Skeletal muscle satellite cell (primary cell): ENCODE results near the gene GAK.

Experiments
- H3K27me3 ChIP-seq: 2 replicates; pipeline ENCODE4 v1.7.0; 2013; ENCODE audit warnings: low read length; ENCODE audit not compliant: control insufficient read depth, insufficient read depth
- H3K36me3 ChIP-seq: 2 replicates; pipeline ENCODE4 v1.7.0; 2013; ENCODE audit warnings: mild to moderate bottlenecking, control low read depth, low read length; ENCODE audit not compliant: insufficient read depth
- H3K4me1 ChIP-seq: 2 replicates; pipeline ENCODE4 v1.7.0; 2013; ENCODE audit warnings: low read length; ENCODE audit not compliant: control insufficient read depth, insufficient read depth
- H3K4me2 ChIP-seq: 2 replicates; pipeline ENCODE4 v1.7.0; 2013; ENCODE audit warnings: mild to moderate bottlenecking, low read length
- H3K4me3 ChIP-seq: 2 replicates; pipeline ENCODE4 v1.7.0; 2013; ENCODE audit warnings: low read length
- H3K9ac ChIP-seq: 2 replicates; pipeline ENCODE4 v1.7.0; 2013; ENCODE audit warnings: mild to moderate bottlenecking, low read depth, low read length, moderate library complexity
- H3K9me3 ChIP-seq: replicated peaks from 2 replicates; pipeline ENCODE4 v1.7.0; 2013; ENCODE audit warnings: mild to moderate bottlenecking, control low read depth, low read length

GAK gene

DNA sequence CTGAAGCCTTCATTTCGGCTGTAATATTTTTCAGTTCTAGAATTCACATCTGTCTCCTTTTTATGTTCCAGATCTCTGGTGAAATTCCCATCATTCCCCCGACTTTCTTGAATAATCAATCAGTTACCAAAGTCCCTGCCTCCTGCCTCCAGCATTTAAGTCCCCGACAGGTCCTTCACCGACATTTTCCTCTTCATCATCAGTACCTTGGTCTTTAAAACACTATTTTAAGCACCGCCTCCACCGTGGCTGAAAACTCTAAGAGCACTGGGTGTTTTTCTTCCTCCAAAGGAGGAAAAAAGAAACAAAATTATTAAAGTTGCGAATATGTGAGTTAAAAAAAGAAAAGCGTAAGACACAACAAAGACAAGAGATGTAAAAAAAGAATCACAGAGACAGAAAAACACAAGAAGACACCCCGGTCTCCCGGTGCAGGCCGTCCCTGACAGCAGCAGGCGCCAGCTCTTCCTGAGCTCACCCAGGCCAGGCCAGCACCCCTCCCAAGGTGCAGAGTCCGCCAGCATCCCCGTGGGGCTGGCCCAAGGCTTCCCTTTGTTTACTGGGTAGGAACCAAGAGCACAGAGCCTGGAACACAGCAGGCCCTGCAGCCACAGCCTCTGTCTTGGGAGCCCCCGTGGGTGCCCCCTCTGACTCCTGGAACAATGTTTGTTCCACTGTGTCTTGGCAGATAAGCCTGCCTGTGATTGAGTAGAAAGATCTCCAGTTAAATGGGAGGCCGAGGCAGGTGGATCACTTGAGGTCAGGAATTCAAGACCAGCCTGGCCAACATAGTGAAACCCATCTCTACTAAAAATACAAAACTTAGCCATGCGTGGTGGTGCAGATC lies 56.9 kb downstream of the GAK start:
- no peak overlapping the region for H3K9ac ChIP-seq
- no peak overlapping the region for H3K4me3 ChIP-seq
- H3K27me3 ChIP-seq, result no peaks in the 10 kb centered on the region
- H3K4me1 ChIP-seq, result no peaks in the 10 kb centered on the region
- H3K4me2 ChIP-seq, result no peak overlapping the region
- H3K9me3 ChIP-seq, result no peaks in the 10 kb centered on the region
- peaks cover 76% of the 10 kb centered on the region for H3K36me3 ChIP-seq

DNA sequence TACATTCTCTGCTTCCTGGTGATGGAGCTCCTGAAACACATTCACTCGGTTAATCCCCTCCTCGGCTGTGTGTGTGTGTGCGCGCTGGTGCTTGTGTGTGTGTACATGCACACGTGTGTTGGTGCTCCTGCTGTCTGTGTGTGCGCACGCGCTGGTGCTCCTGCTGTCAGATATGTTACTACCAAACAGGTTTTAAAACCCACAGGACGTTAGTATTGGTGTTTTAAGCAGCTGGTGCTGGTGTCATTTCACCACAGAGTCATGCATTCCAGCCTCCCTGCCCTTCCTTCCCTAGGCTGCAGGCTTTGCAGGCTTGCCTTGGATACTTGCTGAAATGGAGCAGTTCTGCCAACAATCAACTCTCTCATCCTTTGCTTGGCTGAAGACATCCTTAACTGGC lies 58.1 kb downstream of the GAK start:
- no peak overlapping the region for H3K9ac ChIP-seq
- H3K9me3 ChIP-seq, result no peaks in the 10 kb centered on the region
- no peaks in the 10 kb centered on the region for H3K27me3 ChIP-seq
- H3K4me1 ChIP-seq, result no peaks in the 10 kb centered on the region
- no peak overlapping the region for H3K4me2 ChIP-seq
- H3K36me3 ChIP-seq, result peaks cover 73% of the 10 kb centered on the region
- no peak overlapping the region for H3K4me3 ChIP-seq

DNA sequence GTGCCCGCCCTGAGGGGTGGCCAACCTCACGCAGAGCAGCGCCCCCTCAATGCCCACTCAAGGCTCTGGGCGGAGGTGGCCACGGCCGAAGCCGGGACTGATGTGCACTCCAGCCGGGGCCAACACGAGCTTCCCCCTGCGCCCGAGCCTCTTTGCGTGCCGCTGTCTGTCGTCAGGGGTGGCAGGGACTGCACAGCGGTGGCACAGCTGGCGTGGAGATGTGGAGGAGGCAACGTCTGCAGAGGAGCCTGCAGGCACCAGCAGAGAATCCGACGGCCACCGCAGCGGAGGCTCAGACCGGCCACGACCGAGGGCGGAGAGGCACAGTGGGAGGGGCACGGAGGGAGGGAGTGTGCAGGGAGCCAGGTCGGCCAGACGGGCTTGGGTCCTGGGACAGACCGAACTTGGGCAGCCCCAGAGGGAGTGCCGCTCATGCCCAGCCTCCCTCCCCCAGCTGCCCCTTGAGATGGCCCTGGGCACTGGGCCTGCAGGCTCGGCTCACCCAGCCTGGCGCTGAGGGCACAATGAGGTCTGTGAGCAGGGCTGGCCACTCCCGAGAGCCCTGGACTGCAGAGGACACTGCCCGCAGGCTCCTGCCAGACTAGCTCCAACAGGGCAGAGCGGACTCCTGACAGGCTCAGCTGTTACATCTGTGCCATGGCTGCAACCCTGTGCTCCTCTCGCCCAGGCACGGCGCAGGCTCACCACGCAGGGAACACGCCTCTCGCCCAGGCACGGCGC lies 59.7 kb downstream of the GAK start:
- H3K9ac ChIP-seq, result no peak overlapping the region
- no peaks in the 10 kb centered on the region for H3K27me3 ChIP-seq
- H3K4me2 ChIP-seq, result no peak overlapping the region
- H3K4me1 ChIP-seq, result no peaks in the 10 kb centered on the region
- no peaks in the 10 kb centered on the region for H3K9me3 ChIP-seq
- H3K4me3 ChIP-seq, result no peak overlapping the region
- H3K36me3 ChIP-seq, result peaks cover 70% of the 10 kb centered on the region

DNA sequence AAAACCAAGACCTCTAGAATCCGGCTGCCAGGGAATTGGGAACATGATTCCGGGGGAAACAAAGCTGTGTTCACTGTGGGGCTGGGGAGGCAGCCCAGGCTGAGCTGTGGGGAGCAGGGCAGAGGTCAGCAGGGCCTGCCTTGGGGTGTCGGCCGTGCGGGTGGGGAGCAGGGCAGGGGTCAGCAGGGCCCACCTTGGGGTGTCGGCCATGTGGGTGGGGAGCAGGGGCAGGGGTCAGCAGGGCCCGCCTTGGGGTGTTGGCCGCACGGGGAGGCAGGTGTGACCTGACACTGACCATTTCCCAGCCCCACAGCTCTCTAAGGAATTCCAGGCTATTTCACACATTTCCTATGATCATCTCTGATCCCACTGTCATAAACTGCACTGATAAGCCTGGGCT lies 60.6 kb downstream of the GAK start:
- H3K36me3 ChIP-seq, result peaks cover 66% of the 10 kb centered on the region
- no peaks in the 10 kb centered on the region for H3K9me3 ChIP-seq
- H3K9ac ChIP-seq, result no peak overlapping the region
- no peaks in the 10 kb centered on the region for H3K4me1 ChIP-seq
- no peak overlapping the region for H3K4me3 ChIP-seq
- no peak overlapping the region for H3K4me2 ChIP-seq
- no peaks in the 10 kb centered on the region for H3K27me3 ChIP-seq

DNA sequence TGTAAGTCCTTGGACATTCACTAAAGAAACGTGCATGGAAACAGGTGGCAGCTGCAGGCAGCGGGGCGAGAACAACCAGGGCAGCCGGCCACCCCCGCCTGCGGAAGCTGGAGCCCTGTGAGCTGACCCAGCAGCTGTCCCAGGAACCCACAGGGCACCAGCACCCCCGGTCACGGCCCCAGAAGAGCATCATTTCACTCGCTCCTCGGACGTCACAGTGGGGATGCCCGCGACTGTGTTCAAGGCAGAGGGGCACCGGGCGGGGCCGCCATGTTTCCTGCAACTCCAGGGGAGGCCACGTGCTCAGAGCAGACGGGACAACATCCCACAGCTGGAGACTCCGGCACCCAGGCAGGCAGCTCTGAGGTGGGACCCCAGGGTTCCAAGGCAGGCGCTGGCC lies 61.2 kb downstream of the GAK start:
- no peak overlapping the region for H3K4me2 ChIP-seq
- no peak overlapping the region for H3K4me3 ChIP-seq
- peaks cover 66% of the 10 kb centered on the region for H3K36me3 ChIP-seq
- no peaks in the 10 kb centered on the region for H3K9me3 ChIP-seq
- no peaks in the 10 kb centered on the region for H3K4me1 ChIP-seq
- H3K9ac ChIP-seq, result no peak overlapping the region
- no peaks in the 10 kb centered on the region for H3K27me3 ChIP-seq

DNA sequence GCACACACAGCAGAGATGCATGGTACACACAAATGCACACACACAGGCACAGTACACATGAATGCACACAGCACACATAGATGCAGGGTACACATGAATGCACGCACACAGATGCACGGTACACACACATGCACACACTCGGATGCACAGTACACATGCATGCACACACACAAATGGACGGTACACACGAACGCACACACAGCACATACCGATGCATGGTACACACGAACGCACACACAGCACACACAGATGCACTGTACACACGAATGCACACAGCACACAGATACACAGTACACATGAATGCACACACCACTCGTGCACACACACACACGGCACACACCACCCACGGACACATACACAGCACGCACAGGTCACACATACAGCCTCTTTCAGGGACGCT lies 62.3 kb downstream of the GAK start:
- H3K9ac ChIP-seq, result no peak overlapping the region
- H3K9me3 ChIP-seq, result no peaks in the 10 kb centered on the region
- H3K36me3 ChIP-seq, result peaks cover 67% of the 10 kb centered on the region
- no peaks in the 10 kb centered on the region for H3K27me3 ChIP-seq
- no peak overlapping the region for H3K4me3 ChIP-seq
- no peaks in the 10 kb centered on the region for H3K4me1 ChIP-seq
- no peak overlapping the region for H3K4me2 ChIP-seq

DNA sequence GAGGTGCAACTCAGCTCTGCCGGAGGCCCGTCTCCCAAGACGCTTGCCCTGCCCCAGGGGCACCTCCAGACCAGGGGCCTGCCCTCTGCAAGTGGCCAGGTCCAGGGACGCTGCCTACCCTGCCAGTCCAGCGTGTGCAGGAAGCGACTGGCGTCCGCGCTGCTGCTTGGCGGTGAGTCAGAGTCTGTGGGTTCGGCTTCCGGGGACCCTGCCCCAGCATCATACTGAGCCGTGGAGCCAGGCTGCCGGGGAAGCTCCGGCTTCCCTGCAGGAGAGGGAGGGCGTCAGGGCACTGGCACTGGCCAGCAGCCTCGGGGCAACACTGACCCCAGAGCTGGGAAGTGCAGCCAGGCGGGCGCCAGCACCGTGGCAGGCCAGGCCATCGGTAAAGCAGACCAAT lies 63.7 kb downstream of the GAK start:
- peaks cover 69% of the 10 kb centered on the region for H3K36me3 ChIP-seq
- no peaks in the 10 kb centered on the region for H3K27me3 ChIP-seq
- no peaks in the 10 kb centered on the region for H3K9me3 ChIP-seq
- no peak overlapping the region for H3K4me3 ChIP-seq
- H3K9ac ChIP-seq, result no peak overlapping the region
- H3K4me1 ChIP-seq, result no peaks in the 10 kb centered on the region
- H3K4me2 ChIP-seq, result no peak overlapping the region

DNA sequence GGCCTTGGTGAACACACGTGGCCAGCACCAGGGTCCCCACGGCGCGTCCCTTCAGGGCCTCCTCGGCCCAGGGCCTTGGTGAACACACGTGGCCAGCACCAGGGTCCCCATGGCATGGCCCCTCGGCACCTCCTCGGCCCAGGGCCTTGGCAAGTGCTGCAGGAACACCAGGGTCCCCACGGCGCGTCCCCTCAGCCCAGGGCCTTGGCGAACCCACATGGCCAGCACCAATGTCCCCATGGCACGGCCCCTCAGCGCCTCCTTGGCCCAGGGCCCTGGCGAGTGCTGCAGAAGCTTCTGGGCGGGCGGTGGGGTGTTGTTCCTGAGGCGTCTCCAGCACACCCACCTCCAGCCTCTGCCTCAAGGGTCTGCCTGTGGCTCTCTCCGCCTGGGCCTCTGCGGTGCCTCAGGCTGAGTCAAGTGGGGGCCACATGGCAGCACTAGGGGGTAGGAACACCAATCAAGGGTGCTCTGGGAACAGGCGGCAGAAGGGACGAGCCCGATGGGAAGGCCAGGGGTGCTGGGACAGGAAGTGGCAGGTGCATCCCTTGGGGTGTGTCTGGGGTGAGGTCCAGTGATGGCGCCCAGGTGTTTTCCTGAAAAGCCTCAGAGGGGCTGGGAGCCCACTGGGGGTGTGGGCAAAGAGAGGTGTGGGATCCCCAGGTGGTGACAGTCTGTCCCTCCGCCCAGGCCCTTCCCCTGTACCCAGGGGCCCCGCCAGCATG lies 64.4 kb downstream of the GAK start:
- no peaks in the 10 kb centered on the region for H3K27me3 ChIP-seq
- H3K4me1 ChIP-seq, result no peaks in the 10 kb centered on the region
- H3K9me3 ChIP-seq, result no peaks in the 10 kb centered on the region
- H3K4me2 ChIP-seq, result no peak overlapping the region
- peaks cover 73% of the 10 kb centered on the region for H3K36me3 ChIP-seq
- H3K9ac ChIP-seq, result no peak overlapping the region
- no peak overlapping the region for H3K4me3 ChIP-seq

DNA sequence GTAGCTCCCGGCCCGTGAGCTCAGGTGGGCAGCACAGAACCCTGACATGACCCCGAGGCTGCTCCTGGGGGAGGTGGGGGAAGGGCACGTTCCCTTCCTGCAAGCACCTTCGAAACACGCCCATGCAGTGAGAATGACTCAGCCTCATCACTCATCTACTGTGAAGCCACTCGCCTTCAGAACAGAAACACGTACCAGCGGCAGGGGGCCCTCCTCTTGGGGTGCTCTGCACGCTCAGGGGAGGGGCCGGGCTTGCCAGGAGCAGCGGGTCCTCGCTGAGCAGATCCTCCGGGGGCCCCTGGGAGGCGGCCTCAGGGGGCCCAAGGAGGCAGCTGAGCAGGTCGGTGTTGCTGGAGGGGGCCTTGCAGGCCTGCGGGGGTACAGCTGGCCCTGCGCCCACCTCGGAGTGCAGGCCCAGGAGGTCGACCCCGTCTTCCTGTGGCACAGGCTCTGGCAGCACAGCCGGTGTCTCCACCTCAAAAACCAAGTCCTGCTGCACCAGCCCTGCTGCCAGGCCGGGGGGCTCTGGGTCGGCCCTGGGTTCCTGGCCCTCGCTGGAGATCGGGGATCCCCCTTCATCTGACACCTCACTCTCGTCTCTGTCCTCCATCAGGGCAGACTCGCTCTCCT lies 65.2 kb downstream of the GAK start:
- Histone ChIP-seq H3K4me2 (no peak overlapping the region), H3K36me3 (peaks cover 73% of the 10 kb centered on the region), H3K9ac (no peak overlapping the region), H3K4me3 (no peak overlapping the region), H3K27me3 (no peaks in the 10 kb centered on the region), H3K4me1 (no peaks in the 10 kb centered on the region), H3K9me3 (no peaks in the 10 kb centered on the region)

DNA sequence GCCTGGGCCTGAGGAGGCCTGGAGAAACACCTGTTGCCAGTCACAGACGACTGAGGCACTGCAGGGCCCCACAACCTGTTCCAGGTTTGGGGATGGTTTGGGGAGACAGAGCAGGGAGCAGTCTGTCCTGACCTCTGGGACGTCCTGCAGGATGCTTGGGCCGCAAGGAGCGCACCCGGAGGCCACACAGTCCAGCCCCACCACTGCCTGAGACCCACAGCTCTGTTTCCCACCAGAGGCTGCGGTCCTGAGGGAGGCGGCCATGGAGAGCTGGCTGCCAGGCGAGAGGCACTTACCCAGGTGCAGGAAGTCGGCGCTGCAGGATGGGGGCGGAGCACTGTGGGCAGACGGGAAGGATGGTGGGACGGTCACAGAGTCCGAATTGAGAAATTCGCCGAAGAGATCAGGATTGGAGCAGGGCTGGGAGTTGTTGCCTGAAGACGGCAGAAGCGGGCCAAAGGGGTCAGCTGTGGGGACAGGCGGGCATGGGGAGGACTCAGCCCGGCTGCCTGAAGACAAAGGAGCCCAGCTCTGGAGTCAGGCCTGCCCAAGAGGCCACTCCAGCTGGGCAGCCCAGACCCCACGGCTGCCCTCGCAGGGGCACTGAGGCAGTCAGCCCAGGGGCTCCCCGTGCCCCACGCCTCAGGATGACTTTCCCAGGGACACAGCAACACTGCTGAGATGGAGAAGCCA lies 65.9 kb downstream of the GAK start:
- peaks cover 76% of the 10 kb centered on the region for H3K36me3 ChIP-seq
- no peak overlapping the region for H3K4me3 ChIP-seq
- no peaks in the 10 kb centered on the region for H3K4me1 ChIP-seq
- H3K9ac ChIP-seq, result no peak overlapping the region
- no peaks in the 10 kb centered on the region for H3K27me3 ChIP-seq
- no peak overlapping the region for H3K4me2 ChIP-seq
- no peaks in the 10 kb centered on the region for H3K9me3 ChIP-seq

DNA sequence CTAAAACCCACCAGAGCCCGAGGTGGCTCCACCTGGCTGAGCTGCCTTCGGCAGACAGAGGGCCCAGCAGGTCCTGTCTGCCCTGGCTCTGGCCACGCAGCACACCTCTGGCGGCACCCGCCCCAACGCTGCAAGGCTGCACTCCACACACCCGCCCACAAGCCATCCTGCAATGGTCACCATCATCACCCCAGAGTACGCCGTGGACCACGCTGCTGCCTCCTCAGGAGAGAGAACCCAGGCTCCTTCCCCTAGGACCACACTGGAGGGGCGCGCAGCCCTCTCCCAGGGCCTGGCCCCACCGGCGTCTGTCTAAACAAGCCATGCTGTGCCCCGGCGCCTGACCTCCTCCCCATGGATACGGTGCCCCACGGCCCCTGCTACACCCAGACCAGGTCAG lies 66.5 kb downstream of the GAK start:
- no peak overlapping the region for H3K4me2 ChIP-seq
- H3K36me3 ChIP-seq, result peaks cover 76% of the 10 kb centered on the region
- no peak overlapping the region for H3K9ac ChIP-seq
- H3K9me3 ChIP-seq, result no peaks in the 10 kb centered on the region
- no peaks in the 10 kb centered on the region for H3K4me1 ChIP-seq
- H3K27me3 ChIP-seq, result no peaks in the 10 kb centered on the region
- no peak overlapping the region for H3K4me3 ChIP-seq
